ENCODE results near the gene KBTBD6.

Gene KBTBD6, protein sequence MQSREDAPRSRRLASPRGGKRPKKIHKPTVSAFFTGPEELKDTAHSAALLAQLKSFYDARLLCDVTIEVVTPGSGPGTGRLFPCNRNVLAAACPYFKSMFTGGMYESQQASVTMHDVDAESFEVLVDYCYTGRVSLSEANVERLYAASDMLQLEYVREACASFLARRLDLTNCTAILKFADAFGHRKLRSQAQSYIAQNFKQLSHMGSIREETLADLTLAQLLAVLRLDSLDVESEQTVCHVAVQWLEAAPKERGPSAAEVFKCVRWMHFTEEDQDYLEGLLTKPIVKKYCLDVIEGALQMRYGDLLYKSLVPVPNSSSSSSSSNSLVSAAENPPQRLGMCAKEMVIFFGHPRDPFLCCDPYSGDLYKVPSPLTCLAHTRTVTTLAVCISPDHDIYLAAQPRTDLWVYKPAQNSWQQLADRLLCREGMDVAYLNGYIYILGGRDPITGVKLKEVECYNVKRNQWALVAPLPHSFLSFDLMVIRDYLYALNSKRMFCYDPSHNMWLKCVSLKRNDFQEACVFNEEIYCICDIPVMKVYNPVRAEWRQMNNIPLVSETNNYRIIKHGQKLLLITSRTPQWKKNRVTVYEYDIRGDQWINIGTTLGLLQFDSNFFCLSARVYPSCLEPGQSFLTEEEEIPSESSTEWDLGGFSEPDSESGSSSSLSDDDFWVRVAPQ

DNA sequence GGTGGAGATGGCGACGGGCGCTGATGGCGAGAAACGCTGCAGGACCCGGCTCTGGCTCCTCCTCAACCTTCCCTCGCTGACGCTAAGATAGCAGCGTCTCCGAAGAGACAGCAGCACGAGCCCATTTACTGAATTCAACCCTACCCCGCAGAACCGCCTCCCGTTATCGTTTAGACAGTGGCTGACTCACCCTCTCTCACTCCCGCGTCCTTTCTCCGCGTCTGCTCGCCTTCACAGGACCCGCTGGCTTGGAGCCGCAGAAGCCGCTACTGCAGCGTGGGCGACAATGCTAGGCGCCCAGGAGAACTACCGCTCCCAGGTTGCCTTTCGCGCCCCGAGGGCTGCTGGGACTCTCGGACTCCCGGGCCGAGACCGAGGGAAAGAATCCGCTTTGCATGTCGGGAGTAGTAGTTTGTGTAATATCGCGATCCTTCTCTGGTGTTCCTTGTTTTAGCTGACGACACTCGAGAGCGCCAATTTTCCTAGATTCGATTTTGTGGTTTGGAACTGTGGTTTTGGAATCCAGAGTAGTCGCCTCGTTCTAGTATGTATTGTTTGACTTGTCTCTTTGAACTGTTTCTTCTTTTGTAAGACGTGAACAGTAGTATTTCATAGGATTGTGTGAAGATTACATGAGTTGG lies at the start of gene KBTBD6:
TSS of gene KBTBD6 (minus strand) at position 291 of the 641 bp plus-strand sequence. CDS start 291 bp downstream, outside the sequence.
- H3K4me2 ChIP-seq (ENCODE audit: low read length), result peak within 1 kb of the TSS; percentile 82
- no peaks in the 10 kb centered on the region for H3K79me2 ChIP-seq
- no peak within 1 kb of the TSS for H3K9ac ChIP-seq
- no peaks in the 10 kb centered on the region for H3K27me3 ChIP-seq (ENCODE audit: control insufficient read depth, insufficient read depth, low read length)
- no peaks in the 10 kb centered on the region for H3K4me1 ChIP-seq
- no peaks in the 10 kb centered on the region for H3K9me3 ChIP-seq (ENCODE audit: control insufficient read depth, low read length)
- H2AFZ ChIP-seq, result peak within 1 kb of the TSS; percentile 93
- H3K36me3 ChIP-seq (ENCODE audit: control insufficient read depth, insufficient read depth, low read length), result no peaks in the 10 kb centered on the region
- H3K4me3 ChIP-seq (ENCODE audit: low read depth, low read length), result peak within 1 kb of the TSS; percentile 82
- peak within 1 kb of the TSS; percentile 49 for H3K27ac ChIP-seq
- TF ChIP-seq CTCF (IDR thresholded peaks at IDR 0.05), result no peak

DNA sequence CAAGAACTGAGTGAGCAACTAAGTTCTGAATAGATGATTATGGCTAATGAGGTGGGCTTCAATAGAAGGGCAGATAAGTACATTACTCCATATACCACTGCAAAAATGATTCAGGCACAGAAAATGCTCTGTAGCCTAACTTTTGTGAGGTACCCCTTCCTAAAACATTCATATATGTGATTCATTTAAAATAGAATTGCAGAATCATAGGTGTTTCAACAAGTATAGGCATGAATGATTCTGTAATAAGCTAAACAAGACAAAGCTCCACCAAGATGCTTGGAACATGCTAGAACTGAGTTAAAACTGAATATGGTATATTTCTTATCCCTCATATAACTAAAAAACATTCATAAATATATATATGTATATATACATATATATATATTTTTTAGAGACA lies 49.6 kb upstream of the KBTBD6 start:
- no peak overlapping the region for H3K4me2 ChIP-seq (ENCODE audit: low read length)
- H3K27ac ChIP-seq, result no peak overlapping the region
- no peaks in the 10 kb centered on the region for H3K27me3 ChIP-seq (ENCODE audit: control insufficient read depth, insufficient read depth, low read length)
- H3K4me1 ChIP-seq, result no peaks in the 10 kb centered on the region
- no peak for TF ChIP-seq CTCF (IDR thresholded peaks at IDR 0.05)
- H2AFZ ChIP-seq, result no peak overlapping the region
- no peaks in the 10 kb centered on the region for H3K9me3 ChIP-seq (ENCODE audit: control insufficient read depth, low read length)
- H3K4me3 ChIP-seq (ENCODE audit: low read depth, low read length), result no peak overlapping the region
- no peak overlapping the region for H3K9ac ChIP-seq
- no peaks in the 10 kb centered on the region for H3K36me3 ChIP-seq (ENCODE audit: control insufficient read depth, insufficient read depth, low read length)
- no peaks in the 10 kb centered on the region for H3K79me2 ChIP-seq

DNA sequence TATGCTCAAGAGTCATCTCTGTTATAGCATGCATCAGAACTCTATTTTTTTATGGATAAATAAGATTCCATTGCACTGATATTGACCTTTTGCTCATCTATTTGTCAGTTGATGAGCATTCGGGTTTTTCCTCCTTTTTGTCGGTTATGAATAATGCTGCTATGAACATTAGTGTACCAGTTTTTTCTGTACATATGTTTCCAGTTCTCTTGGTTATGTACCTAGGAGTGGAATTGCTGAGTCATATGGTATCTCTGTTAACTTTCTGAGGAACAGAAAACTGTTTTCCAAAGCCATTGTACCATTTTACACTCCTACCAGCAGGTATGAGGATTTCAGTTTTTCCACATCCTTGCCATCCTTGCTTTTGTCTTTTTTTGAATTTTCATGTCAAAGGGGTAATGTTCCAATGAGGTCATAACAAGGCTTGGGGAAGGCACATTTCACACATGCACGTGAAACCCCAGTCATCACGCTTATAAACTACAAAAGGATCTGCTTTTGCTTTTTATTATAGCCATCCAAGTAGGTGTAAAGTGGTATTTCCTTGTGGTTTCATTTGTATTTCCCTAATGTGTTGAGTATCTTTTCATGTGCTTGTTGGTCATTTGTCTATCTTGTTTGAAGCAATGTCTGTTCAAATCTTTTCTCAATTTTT lies 47.1 kb upstream of the KBTBD6 start:
- TF ChIP-seq CTCF (IDR thresholded peaks at IDR 0.05), result no peak
- H2AFZ ChIP-seq, result no peak overlapping the region
- H3K9me3 ChIP-seq (ENCODE audit: control insufficient read depth, low read length), result no peaks in the 10 kb centered on the region
- no peaks in the 10 kb centered on the region for H3K27me3 ChIP-seq (ENCODE audit: control insufficient read depth, insufficient read depth, low read length)
- H3K4me2 ChIP-seq (ENCODE audit: low read length), result no peak overlapping the region
- H3K4me3 ChIP-seq (ENCODE audit: low read depth, low read length), result no peak overlapping the region
- H3K9ac ChIP-seq, result no peak overlapping the region
- H3K27ac ChIP-seq, result no peak overlapping the region
- H3K79me2 ChIP-seq, result no peaks in the 10 kb centered on the region
- H3K36me3 ChIP-seq (ENCODE audit: control insufficient read depth, insufficient read depth, low read length), result no peaks in the 10 kb centered on the region
- no peaks in the 10 kb centered on the region for H3K4me1 ChIP-seq

- Histone ChIP-seq H3K9me3 (ENCODE audit: control insufficient read depth, low read length) (no peaks in the 10 kb centered on the region), H3K27me3 (ENCODE audit: control insufficient read depth, insufficient read depth, low read length) (no peaks in the 10 kb centered on the region), H2AFZ (no peak overlapping the region), H3K4me1 (no peaks in the 10 kb centered on the region), H3K4me3 (ENCODE audit: low read depth, low read length) (no peak overlapping the region), H3K4me2 (ENCODE audit: low read length) (no peak overlapping the region), H3K79me2 (no peaks in the 10 kb centered on the region), H3K36me3 (ENCODE audit: control insufficient read depth, insufficient read depth, low read length) (no peaks in the 10 kb centered on the region), H3K9ac (no peak overlapping the region), H3K27ac (no peak overlapping the region)
- TF ChIP-seq CTCF (IDR thresholded peaks at IDR 0.05), result no peak
Observed at GRCh38 chr13:41178040-41178439, 45.4 kb upstream of the KBTBD6 start.

Data from parathyroid adenoma (tissue), 2 donors.